ENCODE data around the gene TYR.
A peak's percentile ranks its signal among the peaks of the same experiment; 100 is the strongest.
"Not testable (repeated sequence)": the region's sequence is repeated elsewhere in the genome, so short reads cannot be mapped to it uniquely, and the experiment has no call there.

GRCh38 chr11:89333704-89334103, 156.0 kb downstream of the TYR start:
- peak; percentile 43 for TF ChIP-seq CTCF (conservative IDR thresholded peaks at IDR 0.05)
- not testable (repeated sequence) for TF ChIP-seq ZFX (IDR thresholded peaks at IDR 0.05)

Data from C4-2B (cell line).